HepG2 (cell line): ENCODE measurements around the gene PRKN. TPM values are rescaled to one million over a fixed set of nuclear protein-coding genes. Genes with fewer than 3 reads are reported as not detected.

ENCODE experiments used
- ATAC-seq: fragments of 200-7000 bp; cut with Tn5 transposase; 3 replicates; pipeline ENCODE4 v1.9.1; 2020; ENCODE audit warnings: mild to moderate bottlenecking, moderate library complexity
- BruUV-seq: library from RNA; stranded (reverse); fragments of 400-500 nt; replicated peaks from 2 replicates; lab custom pipeline; 2021; lab: Mats Ljungman, UMichigan
- CTCF ChIA-PET: fragments of 300-600 bp; formaldehyde crosslinking; extraction: SDS; loops from one replicate; lab custom pipeline; 2021; ENCODE audit warnings: low total read pairs, inconsistent platforms, low intra/inter-chr PET ratio; lab: Yijun Ruan, JAX
- POLR2A ChIA-PET: fragments of 350-600 bp; sonication (Branson Sonifier 250); formaldehyde crosslinking; loops from one replicate; lab custom pipeline; 2020; ENCODE audit warnings: antibody characterized with exemption, inconsistent platforms; lab: Yijun Ruan, JAX
- DNase-seq: peaks from one replicate; pipeline ENCODE4 v3.0.0-alpha.2; 2015; ENCODE audit warnings: low spot score
- FAIRE-seq: peaks from 3 replicates; lab custom pipeline; 2011; peaks lifted over from hg19 to GRCh38; lab: Jason Lieb, UNC
- H2AFZ ChIP-seq: one replicate; pipeline ENCODE4 v1.6.1; 2011; ENCODE audit warnings: low read length, inconsistent platforms
- H3K27ac ChIP-seq: fragments of 300-600 bp; 3 replicates; pipeline ENCODE4 v1.8.0; 2011; ENCODE audit warnings: mixed run types, mild to moderate bottlenecking, mixed read lengths, low read length, inconsistent platforms; ENCODE audit not compliant: insufficient read depth; ENCODE audit errors: extremely low read length
- H3K27me3 ChIP-seq, 2 experiments: fragments of 200-600 bp in 1 of 2; 2 replicates in 1 of 2; 3 replicates in 1 of 2; pipeline versions ENCODE4 v1.6.0 to v1.8.0; 2011; ENCODE audit warnings: low read length in 2 of 2, mild to moderate bottlenecking in 2 of 2, moderate library complexity in 2 of 2, inconsistent platforms in 1 of 2; ENCODE audit not compliant: insufficient read depth in 2 of 2, control insufficient read depth in 1 of 2
- H3K36me3 ChIP-seq, 2 experiments: fragments of 200-600 bp in 1 of 2; replicated peaks in 1 of 2; 2 replicates in 1 of 2; 3 replicates in 1 of 2; pipeline versions ENCODE4 v1.5.1 to v1.8.0; 2011; ENCODE audit warnings: low read length in 2 of 2, inconsistent platforms in 1 of 2; ENCODE audit not compliant: insufficient read depth in 2 of 2, control insufficient read depth in 1 of 2
- H3K4me1 ChIP-seq: 2 replicates; pipeline ENCODE4 v1.5.1; 2012; ENCODE audit warnings: low read length, inconsistent platforms; ENCODE audit not compliant: insufficient read depth
- H3K4me2 ChIP-seq: 2 replicates; pipeline ENCODE4 v1.6.0; 2011; ENCODE audit warnings: low read depth, low read length, inconsistent platforms
- H3K4me3 ChIP-seq, 3 experiments: fragments of 200-600 bp in 1 of 3; sonication (generic), shearing (Covaris generic) in 1 of 3; replicated peaks in 1 of 3; 2 replicates each; pipeline ENCODE4 v1.5.1; 2011 to 2016; ENCODE audit warnings: low read length in 3 of 3, inconsistent platforms in 2 of 3, low read depth in 2 of 3, mild to moderate bottlenecking in 2 of 3, control low read depth in 1 of 3, mixed read lengths in 1 of 3; ENCODE audit not compliant: insufficient read depth in 1 of 3
- H3K79me2 ChIP-seq: one replicate; pipeline ENCODE4 v1.6.1; 2011; ENCODE audit warnings: low read length, inconsistent platforms; ENCODE audit not compliant: insufficient read depth
- H3K9ac ChIP-seq: 2 replicates; pipeline ENCODE4 v1.6.0; 2011; ENCODE audit warnings: mild to moderate bottlenecking, low read depth, low read length, inconsistent platforms; ENCODE audit not compliant: insufficient read depth
- H3K9me3 ChIP-seq: 2 replicates; pipeline ENCODE4 v1.5.1; 2012; ENCODE audit warnings: mild to moderate bottlenecking, low read length
- H4K20me1 ChIP-seq: 2 replicates; pipeline ENCODE4 v1.6.0; 2011; ENCODE audit warnings: inconsistent platforms, mild to moderate bottlenecking, low read length, moderate library complexity; ENCODE audit not compliant: insufficient read depth
- BHLHE40 ChIP-seq: IDR thresholded peaks from 2 replicates; pipeline ENCODE4 v1.6.1; 2011; ENCODE audit warnings: low read length, improper control_type of control experiment
- CBX1 ChIP-seq: IDR thresholded peaks from one replicate; pipeline ENCODE4 v1.6.1; 2016; ENCODE audit warnings: antibody characterized with exemption, low read depth
- GFI1 ChIP-seq: sonication (generic); formaldehyde crosslinking; IDR thresholded peaks from 2 replicates; pipeline ENCODE4 v1.5.0; 2020; ENCODE audit warnings: missing genetic modification reagents, mild to moderate bottlenecking, borderline replicate concordance
- MAFF ChIP-seq: IDR thresholded peaks from 2 replicates; pipeline ENCODE4 v1.6.1; 2011; ENCODE audit warnings: low read depth, low read length, improper control_type of control experiment
- RXRA ChIP-seq: sonication (generic); formaldehyde crosslinking; IDR thresholded peaks from 2 replicates; pipeline ENCODE4 v1.5.1; 2020; ENCODE audit warnings: missing genetic modification reagents
- TOE1 ChIP-seq: sonication (generic); formaldehyde crosslinking; IDR thresholded peaks from 2 replicates; pipeline ENCODE4 v1.4.0; 2020; ENCODE audit warnings: mild to moderate bottlenecking, missing genetic modification reagents
- YEATS4 ChIP-seq: sonication (generic); formaldehyde crosslinking; IDR thresholded peaks from 2 replicates; pipeline ENCODE4 v1.4.0; 2020; ENCODE audit warnings: missing genetic modification reagents, borderline replicate concordance
- ZFP1 ChIP-seq: IDR thresholded peaks from 2 replicates; pipeline ENCODE4 v1.6.1; 2016
- ZFP36L2 ChIP-seq: sonication (generic); formaldehyde crosslinking; IDR thresholded peaks from 2 replicates; pipeline ENCODE4 v1.4.0; 2020; ENCODE audit warnings: missing genetic modification reagents
- ZNF296 ChIP-seq: sonication (generic); formaldehyde crosslinking; conservative IDR thresholded peaks from 2 replicates; pipeline ENCODE4 v1.5.0; 2020; ENCODE audit warnings: mild to moderate bottlenecking, missing genetic modification reagents
- ZNF564 ChIP-seq: sonication (generic); formaldehyde crosslinking; IDR thresholded peaks from 2 replicates; pipeline ENCODE4 v1.8.1; 2023; ENCODE audit warnings: mild to moderate bottlenecking, missing genetic modification reagents
- ZNF879 ChIP-seq: sonication (generic); formaldehyde crosslinking; IDR thresholded peaks from 2 replicates; pipeline ENCODE4 v1.8.1; 2023; ENCODE audit warnings: missing genetic modification reagents
- WGBS: methylation state at CpG from one replicate; pipeline ENCODE4 v1.1.6; 2017; ENCODE audit warnings: low lambda C conversion rate; 5-methylcytosine and 5-hydroxymethylcytosine counted together
- in situ Hi-C: cut with HindIII; loops from 2 replicates; pipeline ENCODE4 v1.10.0; 2017; ENCODE audit warnings: low pct_unique_long_range_greater_than_20kb; ENCODE audit not compliant: extremely low pct_ligation_motif_present
- intact Hi-C: fragments of 100-400 bp; cut with micrococcal nuclease; formaldehyde crosslinking; loops from one replicate; pipeline ENCODE4 v1.10.0; 2022; ENCODE audit not compliant: unreplicated experiment
- polyA plus RNA-seq, 8 experiments: library from polyadenylated mRNA; depleted of rRNA in 3 of 8; stranded (reverse) in 7 of 8; unstranded in 1 of 8; fragments of >200 nt; fragmentation: Illumina TruSeq in 4 of 8; extraction: Trizol in 4 of 8; gene quantifications; 2 replicates each; pipeline versions ENCODE4 v1.2.1 to v1.2.3, GENCODE V29; 2011 to 2016; ENCODE audit warnings: low read depth in 4 of 8, missing spikeins in 1 of 8, mixed read lengths in 1 of 8; ENCODE audit not compliant: insufficient read depth in 1 of 8
- total RNA-seq, 5 experiments: library from RNA; depleted of rRNA; stranded (reverse); fragments of >200 nt; fragmentation: Illumina TruSeq; extraction: Trizol; gene quantifications; 2 replicates each; pipeline ENCODE4 v1.2.3, GENCODE V29; 2016; ENCODE audit warnings: low read depth in 1 of 5
- TF ChIP-seq, protein P1 (sequence below): IDR thresholded peaks from 2 replicates; pipeline ENCODE4 v1.6.1; 2016; ENCODE audit warnings: missing compliant biosample characterization, missing genetic modification reagents, borderline replicate concordance
- TF ChIP-seq, protein P2 (sequence below): sonication (generic); formaldehyde crosslinking; conservative IDR thresholded peaks from 2 replicates; pipeline ENCODE4 v1.8.0; 2022; ENCODE audit warnings: low read depth, missing genetic modification reagents

Gene PRKN
- total and polyA plus RNA-seq, 2 of the 13 experiments (the other 11 are each of a cell fraction or from before 2014, with no cell fraction given) = 0.31 to 0.44 TPM

GRCh38 chr6:161348628-161348994 lies 1379.0 kb downstream of the PRKN start:
- intact Hi-C loops = no loop called here
- FAIRE-seq = no peak
- Histone ChIP-seq H3K79me2 (no peaks in the 10 kb centered on the region), H3K4me1 (no peaks in the 10 kb centered on the region), H3K36me3 (no peaks in the 10 kb centered on the region), H3K27ac (no peak overlapping the region), H4K20me1 (no peaks in the 10 kb centered on the region), H3K9me3 (no peaks in the 10 kb centered on the region), H3K27me3 (0 out of 5 replicates have a peak, but pooled peaks cover 0 to 2% of the 10 kb centered on the region in 2 experiments), H3K9ac (no peak overlapping the region), H2AFZ (no peak overlapping the region), H3K4me3 (no peak overlapping the region), H3K4me2 (no peak overlapping the region)
- no peak for TF ChIP-seq MAFF
- no peak for TF ChIP-seq GFI1
- no peak for TF ChIP-seq ZNF564
- no peak for TF ChIP-seq ZFP1
- TF ChIP-seq BHLHE40 = no peak
- no peak for TF ChIP-seq TOE1 (CRISPR knock-in tag)
- no peak for TF ChIP-seq CBX1
- TF ChIP-seq RXRA (CRISPR knock-in tag) = no peak
- 64% methylated on average over 5 of the region's 5 CpGs for WGBS
- in situ Hi-C loops = no loop called here
- BruUV-seq = no TSS peak
- no peak for DNase-seq
- ChIA-PET CTCF (no interaction called here), POLR2A (no interaction called here)
- no peak for ATAC-seq

DNA sequence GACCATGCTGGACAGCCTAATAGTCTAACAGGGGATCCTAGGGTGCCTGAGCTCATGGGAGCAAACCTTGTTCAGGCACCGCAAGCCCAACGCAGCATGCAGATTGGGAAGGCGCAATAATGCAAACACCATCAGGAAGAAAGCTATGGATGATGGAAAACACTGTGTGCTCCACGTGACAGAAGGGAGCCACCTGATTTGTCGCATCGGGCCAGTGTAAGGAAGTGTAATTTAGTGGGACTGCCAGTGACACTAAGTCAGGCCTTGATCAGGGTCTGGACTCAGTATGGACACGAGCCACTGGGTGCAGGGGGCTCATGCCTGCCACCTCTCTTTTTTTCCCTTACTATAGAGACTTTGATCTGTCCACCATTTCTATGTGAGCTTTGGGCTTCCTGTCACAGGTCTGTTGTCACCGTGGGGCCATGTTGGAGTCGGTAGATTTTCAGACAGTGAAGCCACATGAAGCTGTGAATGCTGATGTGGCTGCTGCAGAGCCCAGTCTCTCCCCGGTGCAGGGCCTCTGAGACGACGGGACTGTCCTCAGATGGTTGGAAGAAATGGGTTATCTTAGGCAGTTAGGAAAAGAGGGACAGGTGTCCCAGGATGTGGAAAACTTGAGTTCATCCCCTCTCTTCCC lies 1379.5 kb downstream of the PRKN start:
- H3K9ac ChIP-seq = no peak overlapping the region
- FAIRE-seq (no peak), DNase-seq (no peak), ATAC-seq (no peak; the same call in 2 of the 3 replicates)
- 65% methylated on average over 12 of the region's 12 CpGs for WGBS
- POLR2A ChIA-PET = no interaction called here
- no peak overlapping the region for H3K4me2 ChIP-seq
- no peaks in the 10 kb centered on the region for H3K9me3 ChIP-seq
- no TSS peak for BruUV-seq
- CTCF ChIA-PET = no interaction called here
- no peak overlapping the region for H2AFZ ChIP-seq
- H3K36me3 ChIP-seq = no peaks in the 10 kb centered on the region
- H3K79me2 ChIP-seq = no peaks in the 10 kb centered on the region
- 0 out of 5 replicates have a peak, but pooled peaks cover 0 to 2% of the 10 kb centered on the region in 2 experiments for H3K27me3 ChIP-seq
- TF ChIP-seq ZNF879 (no peak), YEATS4 (CRISPR knock-in tag) (no peak), ZNF296 (no peak), ZFP36L2 (no peak)
- TF ChIP-seq, protein P1, sequence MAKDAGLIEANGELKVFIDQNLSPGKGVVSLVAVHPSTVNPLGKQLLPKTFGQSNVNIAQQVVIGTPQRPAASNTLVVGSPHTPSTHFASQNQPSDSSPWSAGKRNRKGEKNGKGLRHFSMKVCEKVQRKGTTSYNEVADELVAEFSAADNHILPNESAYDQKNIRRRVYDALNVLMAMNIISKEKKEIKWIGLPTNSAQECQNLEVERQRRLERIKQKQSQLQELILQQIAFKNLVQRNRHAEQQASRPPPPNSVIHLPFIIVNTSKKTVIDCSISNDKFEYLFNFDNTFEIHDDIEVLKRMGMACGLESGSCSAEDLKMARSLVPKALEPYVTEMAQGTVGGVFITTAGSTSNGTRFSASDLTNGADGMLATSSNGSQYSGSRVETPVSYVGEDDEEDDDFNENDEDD = no peak
- TF ChIP-seq, protein P2, sequence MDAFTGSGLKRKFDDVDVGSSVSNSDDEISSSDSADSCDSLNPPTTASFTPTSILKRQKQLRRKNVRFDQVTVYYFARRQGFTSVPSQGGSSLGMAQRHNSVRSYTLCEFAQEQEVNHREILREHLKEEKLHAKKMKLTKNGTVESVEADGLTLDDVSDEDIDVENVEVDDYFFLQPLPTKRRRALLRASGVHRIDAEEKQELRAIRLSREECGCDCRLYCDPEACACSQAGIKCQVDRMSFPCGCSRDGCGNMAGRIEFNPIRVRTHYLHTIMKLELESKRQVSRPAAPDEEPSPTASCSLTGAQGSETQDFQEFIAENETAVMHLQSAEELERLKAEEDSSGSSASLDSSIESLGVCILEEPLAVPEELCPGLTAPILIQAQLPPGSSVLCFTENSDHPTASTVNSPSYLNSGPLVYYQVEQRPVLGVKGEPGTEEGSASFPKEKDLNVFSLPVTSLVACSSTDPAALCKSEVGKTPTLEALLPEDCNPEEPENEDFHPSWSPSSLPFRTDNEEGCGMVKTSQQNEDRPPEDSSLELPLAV (CRISPR knock-in tag) = no peak
- TF ChIP-seq, all 625 proteins: peak for 0
- Histone ChIP-seq H4K20me1 (no peaks in the 10 kb centered on the region), H3K4me1 (no peaks in the 10 kb centered on the region), H3K4me3 (no peak overlapping the region), H3K27ac (no peak overlapping the region)
- intact Hi-C loops (no loop called here), in situ Hi-C loops (no loop called here)
